Stimulated activated CD4-positive, alpha-beta T cell treated with anti-CD3 and anti-CD28 coated beads, Interleukin-1b, Interleukin-23, amount 100 ng/mL, for 4 hours (primary cell): Measurements from ENCODE around the gene YIPF5.

Experiments
- DNase-seq, 2 donors: peaks; one replicate each; pipeline ENCODE4 v3.0.0-alpha.2; 2020; ENCODE audit warnings: low read depth in 2 of 2

The YIPF5 gene

GRCh38 chr5:144170276-144171024 is at the start of gene YIPF5, which contains the start of gene KCTD16:
Gene YIPF5 (minus strand): TSS chr5:144170659. CDS start chr5:144169955, 704 bp downstream.
Gene KCTD16 (plus strand): TSS chr5:144170873.
- peak; percentile 94 to 95 for DNase-seq

- DNase-seq = no peak
Observed at GRCh38 chr5:144219869-144220268, 49.4 kb upstream of the YIPF5 start.

DNA sequence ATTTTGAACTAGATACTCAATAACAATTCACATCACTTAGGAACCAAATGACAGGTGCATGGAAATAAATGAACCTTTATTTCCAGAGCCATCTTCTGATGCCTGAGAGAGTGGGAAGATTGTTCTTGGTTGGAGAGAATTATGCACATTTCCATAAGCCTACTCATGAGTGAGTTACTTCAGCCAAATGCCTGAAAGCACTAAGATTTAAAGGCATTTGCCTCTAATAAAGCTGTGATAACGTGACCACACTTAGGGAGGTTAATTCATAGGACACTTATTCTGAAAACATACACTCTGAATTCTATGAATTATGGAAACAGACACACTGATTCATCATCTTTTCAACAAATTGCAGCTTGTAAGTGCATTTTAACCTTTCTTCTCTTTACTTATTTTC is 40.2 kb upstream of the YIPF5 start:
- DNase-seq = no peak

GRCh38 chr5:144209361-144209760 is 38.9 kb upstream of the YIPF5 start:
- DNase-seq = no peak

DNA sequence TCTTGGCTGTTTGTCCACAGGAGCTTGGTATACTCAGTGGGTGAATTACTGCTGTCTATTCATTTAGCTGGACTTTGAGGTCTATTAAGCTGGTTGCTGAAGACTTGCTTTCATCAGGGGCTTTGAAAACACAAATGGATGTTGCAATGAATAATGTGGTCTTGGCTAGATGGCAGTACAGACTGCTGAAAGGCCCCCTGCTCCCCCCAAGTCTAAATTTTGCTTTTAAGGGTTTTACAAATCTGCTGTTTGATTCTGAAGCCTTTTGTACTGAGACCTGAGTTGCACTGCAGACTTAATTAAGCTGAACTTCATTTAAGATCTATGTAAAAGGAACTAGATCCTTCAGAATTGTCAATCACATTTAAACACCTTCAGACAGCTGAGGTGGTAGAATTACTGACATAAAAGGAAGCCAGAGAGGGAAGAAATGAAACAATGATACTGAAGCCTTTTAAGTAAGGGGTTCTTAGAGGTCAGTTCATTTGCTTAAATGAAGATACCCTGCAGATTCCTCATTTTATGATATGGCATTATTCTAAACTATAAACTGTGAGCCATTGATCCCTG is 37.5 kb upstream of the YIPF5 start:
- no peak for DNase-seq

GRCh38 chr5:144206141-144206540 is 35.7 kb upstream of the YIPF5 start:
- no peak for DNase-seq

GRCh38 chr5:144205141-144205551 is 34.7 kb upstream of the YIPF5 start:
- no peak for DNase-seq

DNA sequence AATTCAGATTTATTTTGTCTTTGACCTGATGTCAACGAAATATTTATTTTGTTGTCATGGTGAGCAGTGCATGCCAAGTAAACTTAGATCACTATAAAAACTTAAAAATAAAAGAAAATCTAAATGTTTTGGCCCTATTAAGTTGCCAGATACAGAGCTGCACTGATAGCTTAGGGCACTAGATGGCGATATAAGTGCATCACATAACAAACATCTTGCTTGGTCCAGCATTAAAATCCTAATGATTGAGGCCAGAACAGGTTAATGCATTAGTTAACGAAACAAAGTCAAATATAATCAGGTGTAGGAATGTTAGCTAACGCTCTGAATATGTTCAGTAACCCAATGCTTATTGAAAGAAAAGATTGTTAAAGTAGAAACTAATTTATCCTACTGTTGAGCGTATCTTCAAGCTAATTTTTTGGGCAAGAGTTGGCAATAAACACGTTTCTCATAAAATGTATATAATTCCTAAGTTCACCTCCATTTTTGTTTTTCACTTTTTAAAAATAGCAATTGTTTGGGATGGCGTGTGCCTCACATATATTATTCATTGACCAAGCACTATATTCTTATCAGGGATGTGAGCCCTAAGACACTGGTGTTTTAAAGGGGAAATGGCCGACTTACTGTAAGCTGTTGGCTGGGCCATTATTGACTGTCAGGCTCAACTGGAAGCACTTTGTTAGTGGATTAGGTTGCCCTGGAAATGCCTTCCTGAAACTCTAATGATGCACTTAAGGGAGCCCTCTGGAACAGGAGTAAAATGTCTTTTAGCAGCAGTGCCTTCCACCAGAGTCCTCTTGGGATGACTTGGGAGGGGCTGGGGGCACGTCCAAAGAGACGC is 33.5 kb upstream of the YIPF5 start:
- peak in 1 of 2 donors; percentile 38 for DNase-seq

GRCh38 chr5:144202726-144203125 is 32.3 kb upstream of the YIPF5 start:
- DNase-seq = no peak

GRCh38 chr5:144202072-144202471 is 31.6 kb upstream of the YIPF5 start:
- no peak for DNase-seq

GRCh38 chr5:144201588-144201987 is 31.1 kb upstream of the YIPF5 start:
- no peak for DNase-seq

DNA sequence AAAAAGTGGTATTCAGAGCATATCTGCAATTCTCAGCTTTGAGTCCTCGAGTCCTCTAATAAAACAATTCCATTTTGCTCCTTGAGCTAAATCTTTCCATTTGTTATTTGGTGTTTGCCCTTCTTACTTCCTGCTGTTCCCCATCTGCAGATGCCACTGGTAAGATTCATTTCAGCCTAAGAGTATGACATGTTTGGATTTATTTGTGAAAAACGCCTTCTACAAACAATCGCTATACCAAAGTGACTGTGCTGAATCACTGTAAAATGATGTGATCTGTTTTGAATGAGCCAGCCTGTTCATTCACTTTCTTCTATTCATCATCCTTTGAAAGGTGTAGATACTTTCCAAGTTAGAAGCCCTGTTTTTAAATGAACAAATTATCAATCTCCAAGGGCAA is 27.9 kb upstream of the YIPF5 start:
- no peak for DNase-seq

GRCh38 chr5:144196612-144197011 is 26.2 kb upstream of the YIPF5 start:
- no peak for DNase-seq

DNA sequence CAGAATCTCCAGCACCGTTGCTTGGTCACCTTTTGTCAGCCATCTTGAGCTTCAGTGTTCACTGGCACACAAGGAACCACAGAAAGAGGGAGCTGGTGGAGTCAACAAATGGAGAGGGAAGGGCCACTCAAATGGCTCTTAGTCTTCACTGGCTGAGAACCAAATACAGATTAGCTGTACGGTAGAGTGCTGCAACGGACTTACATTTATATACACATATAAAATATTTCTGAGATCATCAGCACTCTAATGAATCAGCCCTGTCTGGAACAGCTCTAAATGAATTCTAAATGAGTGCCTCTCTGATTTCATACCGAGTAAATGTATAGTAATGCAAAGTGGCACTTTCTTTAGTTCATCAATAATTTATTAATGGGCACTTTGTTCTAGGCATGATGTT is 25.0 kb upstream of the YIPF5 start:
- DNase-seq = no peak

DNA sequence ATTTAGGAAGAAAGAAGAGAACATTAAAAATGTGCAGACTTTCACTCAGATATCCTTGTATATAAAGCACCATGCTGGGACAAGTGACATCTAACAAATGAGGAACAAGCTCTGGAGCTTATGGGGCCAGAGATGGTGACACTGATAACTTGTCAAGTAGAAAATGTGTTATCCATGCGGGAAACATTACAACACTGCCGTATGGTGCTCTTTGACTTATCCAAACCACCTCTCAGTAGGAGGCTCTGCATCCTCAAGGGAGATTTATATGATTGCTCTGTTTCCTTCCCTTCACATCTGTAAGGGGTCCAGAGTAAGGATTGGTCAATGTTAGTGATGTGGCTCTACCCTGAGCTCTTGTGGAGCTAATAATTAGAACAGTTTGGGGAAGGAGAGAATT is 23.7 kb upstream of the YIPF5 start:
- DNase-seq = no peak

- no peak for DNase-seq
Observed at GRCh38 chr5:144192661-144193060, 22.2 kb upstream of the YIPF5 start.

DNA sequence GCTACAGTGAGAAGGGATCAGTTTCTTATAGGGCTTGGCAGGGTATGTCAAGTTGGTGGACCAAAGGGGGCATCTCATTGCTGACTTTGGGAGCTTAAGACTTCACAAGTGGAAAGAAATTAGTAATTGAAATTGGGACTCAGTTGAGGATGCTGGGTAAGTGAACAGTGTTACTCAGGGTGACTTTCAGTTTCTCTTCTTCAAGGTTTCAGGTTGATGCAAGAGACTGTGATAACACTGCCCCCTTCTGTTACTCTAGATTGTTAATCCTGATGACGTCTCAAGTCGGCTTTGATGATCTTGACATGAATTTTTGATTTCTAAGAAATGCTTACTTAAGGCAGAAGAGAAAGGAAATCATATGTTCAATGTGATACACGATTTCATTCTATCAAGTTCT is 21.5 kb upstream of the YIPF5 start:
- peak in 1 of 2 donors; percentile 25 for DNase-seq

DNA sequence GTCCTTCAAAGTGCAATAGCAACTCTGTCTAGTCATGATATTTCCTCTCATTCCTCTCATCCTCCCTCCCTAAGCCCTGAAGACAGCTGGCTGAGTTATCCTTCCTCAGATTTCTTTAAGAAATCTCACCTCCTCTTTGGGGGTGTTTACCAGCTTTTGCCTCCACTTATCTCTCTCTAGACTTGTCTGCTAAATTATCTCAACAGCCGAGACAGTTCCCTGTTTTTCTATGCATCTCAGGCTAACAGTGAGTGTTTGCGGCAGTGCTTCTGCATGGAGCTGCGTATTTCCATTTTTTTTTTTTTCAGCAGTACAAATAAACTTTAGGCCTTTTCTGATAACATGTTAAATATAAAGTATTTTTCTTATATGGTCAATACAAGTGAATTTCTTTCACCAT is 21.1 kb upstream of the YIPF5 start:
- DNase-seq = no peak

- DNase-seq = peak; percentile 44 to 70
Observed at GRCh38 chr5:144189800-144190429, 19.5 kb upstream of the YIPF5 start.

DNA sequence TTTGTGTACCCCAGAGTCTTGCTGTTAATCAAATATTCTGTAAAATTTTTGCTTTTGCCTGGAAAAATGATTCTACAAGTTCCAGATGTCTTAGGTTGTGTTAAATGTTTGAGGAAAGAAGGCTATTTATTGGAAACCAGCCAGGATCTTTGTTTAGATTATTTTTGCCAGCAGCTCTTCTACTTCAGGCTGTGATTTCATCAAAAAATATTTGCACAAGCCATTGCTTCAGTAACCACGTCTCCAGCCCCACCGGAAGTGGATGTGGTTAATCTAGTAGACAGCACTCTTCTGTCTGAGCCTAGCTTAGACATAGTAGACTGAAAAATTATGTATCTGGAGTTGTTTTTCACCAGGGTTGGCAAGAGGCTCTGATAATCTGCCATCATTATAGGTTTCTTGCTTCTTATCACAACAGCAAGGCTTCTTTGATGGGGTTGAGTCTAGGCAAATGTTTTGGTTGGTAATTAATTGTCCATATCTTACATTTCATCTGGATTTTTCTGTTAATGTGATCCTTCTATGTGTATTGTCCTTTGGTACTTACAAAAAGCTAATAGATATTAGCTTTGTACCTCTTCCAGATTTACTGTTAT is 17.3 kb upstream of the YIPF5 start:
- peak in 1 of 2 donors; percentile 61 for DNase-seq

DNA sequence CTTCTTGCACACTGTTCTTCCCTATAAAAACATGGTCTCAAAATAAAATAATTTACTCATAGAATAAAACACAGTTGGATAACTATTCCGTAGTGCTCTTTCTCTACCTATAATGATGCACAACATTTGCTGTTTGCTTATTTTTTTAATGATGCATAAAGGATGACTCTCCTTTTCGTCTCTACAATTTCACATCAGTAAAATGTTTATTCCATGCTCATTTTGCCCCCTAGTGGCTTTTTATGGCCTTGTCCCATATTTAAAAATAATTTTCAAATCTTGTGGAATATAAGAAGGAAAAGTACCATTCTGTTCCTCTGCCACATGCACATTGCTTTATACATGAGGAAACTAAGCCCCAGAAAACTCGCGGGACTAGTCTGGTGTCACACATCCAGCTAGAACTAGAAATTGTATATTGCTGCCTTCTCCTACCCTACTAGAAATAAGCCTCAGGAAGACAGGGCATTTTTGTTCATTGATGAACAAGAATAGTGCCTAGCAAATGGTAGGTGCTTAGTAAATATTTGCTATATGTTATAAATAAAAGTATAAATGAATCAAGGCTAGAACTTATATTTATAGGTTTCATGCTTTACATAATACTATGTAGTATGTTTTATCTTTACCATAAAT is 12.9 kb upstream of the YIPF5 start:
- no peak for DNase-seq
